Activated CD8-positive, alpha-beta T cell treated with anti-CD3 and anti-CD28 coated beads for 36 hours (primary cell): ENCODE data around the gene SLIT3. TPM values are rescaled to one million over a fixed set of nuclear protein-coding genes. Genes with fewer than 3 reads are reported as not detected.

Experiments used
- ATAC-seq: fragments of 200-7000 bp; cut with Tn5 transposase; one replicate; pipeline ENCODE4 v1.10.0; 2021; ENCODE audit warnings: mild to moderate bottlenecking, moderate library complexity
- CTCF ChIA-PET: fragments of 350-600 bp; sonication (Branson Sonifier 250); formaldehyde crosslinking; loops from one replicate; lab custom pipeline; 2021; ENCODE audit warnings: antibody characterized with exemption; lab: Charles Lee
- POLR2A ChIA-PET: fragments of 350-600 bp; sonication (Branson Sonifier 250); formaldehyde crosslinking; loops from one replicate; lab custom pipeline; 2021; ENCODE audit warnings: antibody characterized with exemption; lab: Charles Lee
- DNase-seq: peaks from one replicate; pipeline ENCODE4 v3.0.0-alpha.2; 2020
- H3K27ac Mint-ChIP-seq: one replicate; pipeline ENCODE4 v1.8.0; 2021; ENCODE audit warnings: mild to moderate bottlenecking, mixed read lengths
- H3K27me3 Mint-ChIP-seq: one replicate; pipeline ENCODE4 v1.8.0; 2021; ENCODE audit warnings: mixed read lengths
- H3K36me3 Mint-ChIP-seq: one replicate; pipeline ENCODE4 v1.8.0; 2021; ENCODE audit warnings: low read depth, mixed read lengths
- H3K4me1 Mint-ChIP-seq: one replicate; pipeline ENCODE4 v1.8.0; 2021; ENCODE audit warnings: low read depth, mixed read lengths
- H3K4me3 Mint-ChIP-seq: one replicate; pipeline ENCODE4 v1.8.0; 2021; ENCODE audit warnings: mild to moderate bottlenecking, moderate library complexity, mixed read lengths
- H3K9me3 Mint-ChIP-seq: one replicate; pipeline ENCODE4 v1.8.0; 2021; ENCODE audit warnings: mixed read lengths
- intact Hi-C: fragments of 100-400 bp; cut with micrococcal nuclease; formaldehyde crosslinking; loops from one replicate; pipeline ENCODE4 v1.10.0; 2022
- total RNA-seq, 2 experiments: library from RNA; stranded (reverse); gene quantifications; one replicate each; pipeline ENCODE4 v1.2.3, GENCODE V29; 2021
- TF ChIP-seq, protein P1 (sequence below): fragments of 200-600 bp; IDR thresholded peaks from one replicate; pipeline ENCODE4 v1.8.0; 2022; ENCODE audit warnings: antibody characterized with exemption, mild to moderate bottlenecking

SLIT3 gene
- total RNA-seq, 2 experiments from 2014 or later, result 0.69 to 0.74 TPM

- Mint-ChIP-seq H3K27me3 (no peaks in the 10 kb centered on the region), H3K27ac (no peak overlapping the region), H3K4me1 (peaks cover 2% of the 10 kb centered on the region), H3K4me3 (no peak overlapping the region), H3K36me3 (no peaks in the 10 kb centered on the region), H3K9me3 (no peaks in the 10 kb centered on the region)
- TF ChIP-seq, protein P1, sequence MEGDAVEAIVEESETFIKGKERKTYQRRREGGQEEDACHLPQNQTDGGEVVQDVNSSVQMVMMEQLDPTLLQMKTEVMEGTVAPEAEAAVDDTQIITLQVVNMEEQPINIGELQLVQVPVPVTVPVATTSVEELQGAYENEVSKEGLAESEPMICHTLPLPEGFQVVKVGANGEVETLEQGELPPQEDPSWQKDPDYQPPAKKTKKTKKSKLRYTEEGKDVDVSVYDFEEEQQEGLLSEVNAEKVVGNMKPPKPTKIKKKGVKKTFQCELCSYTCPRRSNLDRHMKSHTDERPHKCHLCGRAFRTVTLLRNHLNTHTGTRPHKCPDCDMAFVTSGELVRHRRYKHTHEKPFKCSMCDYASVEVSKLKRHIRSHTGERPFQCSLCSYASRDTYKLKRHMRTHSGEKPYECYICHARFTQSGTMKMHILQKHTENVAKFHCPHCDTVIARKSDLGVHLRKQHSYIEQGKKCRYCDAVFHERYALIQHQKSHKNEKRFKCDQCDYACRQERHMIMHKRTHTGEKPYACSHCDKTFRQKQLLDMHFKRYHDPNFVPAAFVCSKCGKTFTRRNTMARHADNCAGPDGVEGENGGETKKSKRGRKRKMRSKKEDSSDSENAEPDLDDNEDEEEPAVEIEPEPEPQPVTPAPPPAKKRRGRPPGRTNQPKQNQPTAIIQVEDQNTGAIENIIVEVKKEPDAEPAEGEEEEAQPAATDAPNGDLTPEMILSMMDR, result no peak
- intact Hi-C loops, result no loop called here
- ChIA-PET CTCF (no interaction called here), POLR2A (no interaction called here)
- ATAC-seq (no peak), DNase-seq (no peak)
These were observed 347.6 kb downstream of the SLIT3 start for GRCh38 chr5:168953351-168953750.

- ATAC-seq (no peak), DNase-seq (no peak)
- H3K36me3 Mint-ChIP-seq, result no peaks in the 10 kb centered on the region
- H3K9me3 Mint-ChIP-seq, result no peaks in the 10 kb centered on the region
- ChIA-PET POLR2A (no interaction called here), CTCF (no interaction called here)
- no peak overlapping the region for H3K4me3 Mint-ChIP-seq
- peaks cover 2% of the 10 kb centered on the region for H3K4me1 Mint-ChIP-seq
- H3K27me3 Mint-ChIP-seq, result no peaks in the 10 kb centered on the region
- TF ChIP-seq, protein P1, result no peak
- no peak overlapping the region for H3K27ac Mint-ChIP-seq
- intact Hi-C loops, result no loop called here
These were observed 348.7 kb downstream of the SLIT3 start for GRCh38 chr5:168952196-168952595.

DNA sequence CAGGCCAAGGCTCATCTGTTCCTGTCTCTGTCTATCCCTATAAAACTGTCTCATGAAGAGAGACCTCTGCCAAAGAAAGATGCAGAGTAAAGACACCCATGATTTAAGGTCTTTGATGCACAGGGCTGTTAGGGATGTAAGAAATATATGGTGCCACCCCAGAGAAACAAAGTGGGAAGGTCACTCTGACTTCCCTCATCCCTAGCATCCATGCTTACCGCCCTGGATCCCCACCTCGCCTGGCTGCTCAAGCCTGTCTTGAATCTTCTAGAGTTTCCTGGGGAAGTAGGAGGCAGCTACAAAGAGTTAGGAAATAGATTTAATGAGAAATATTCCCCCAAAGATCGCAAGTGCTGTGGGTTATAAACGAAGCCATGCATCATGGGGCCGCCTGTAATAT lies 349.2 kb downstream of the SLIT3 start:
- H3K27ac Mint-ChIP-seq, result no peak overlapping the region
- H3K4me3 Mint-ChIP-seq, result no peak overlapping the region
- ChIA-PET POLR2A (no interaction called here), CTCF (no interaction called here)
- intact Hi-C loops, result no loop called here
- ATAC-seq (no peak), DNase-seq (no peak)
- no peaks in the 10 kb centered on the region for H3K27me3 Mint-ChIP-seq
- TF ChIP-seq, protein P1, result no peak
- H3K4me1 Mint-ChIP-seq, result peaks cover 2% of the 10 kb centered on the region
- H3K9me3 Mint-ChIP-seq, result no peaks in the 10 kb centered on the region
- H3K36me3 Mint-ChIP-seq, result no peaks in the 10 kb centered on the region

- H3K4me3 Mint-ChIP-seq, result no peak overlapping the region
- H3K27ac Mint-ChIP-seq, result no peak overlapping the region
- no peaks in the 10 kb centered on the region for H3K27me3 Mint-ChIP-seq
- TF ChIP-seq, protein P1, result no peak
- peaks cover 2% of the 10 kb centered on the region for H3K4me1 Mint-ChIP-seq
- no peaks in the 10 kb centered on the region for H3K36me3 Mint-ChIP-seq
- H3K9me3 Mint-ChIP-seq, result no peaks in the 10 kb centered on the region
- ATAC-seq, result no peak
- intact Hi-C loops, result no loop called here
- ChIA-PET CTCF (no interaction called here), POLR2A (no interaction called here)
- DNase-seq, result no peak
These were observed 349.6 kb downstream of the SLIT3 start for GRCh38 chr5:168951356-168951755.

DNA sequence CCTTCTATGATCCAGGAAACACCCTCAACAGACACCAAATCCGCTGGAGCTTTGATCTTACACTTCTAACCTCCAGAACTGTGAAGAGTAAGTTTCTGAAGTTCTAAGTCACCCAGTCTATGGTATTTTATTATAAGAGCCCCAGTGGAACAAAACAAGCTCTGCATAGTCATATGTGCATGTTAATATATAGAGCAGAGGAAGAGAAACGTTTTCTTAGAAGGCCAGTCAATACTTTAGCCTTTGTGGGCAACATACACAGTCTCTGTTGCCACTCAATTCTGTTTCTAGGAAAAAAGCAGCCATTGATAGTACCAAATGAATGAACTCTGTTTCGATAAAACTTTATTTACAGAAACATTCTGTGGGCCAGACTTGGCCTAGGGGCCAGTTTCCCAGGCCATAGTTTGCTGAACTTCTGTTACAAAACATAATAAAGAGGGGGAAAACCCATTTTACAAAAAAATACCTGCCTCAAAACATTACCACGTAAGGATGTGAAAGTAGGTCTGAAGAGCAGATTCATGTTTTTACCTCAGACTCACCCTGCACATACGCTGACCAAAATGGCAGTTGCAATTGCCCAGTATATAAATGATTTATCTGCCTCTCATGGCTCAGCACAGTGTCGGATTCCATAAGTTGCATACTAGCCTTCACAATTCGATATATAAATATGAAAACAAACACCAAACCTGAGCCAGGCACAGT lies 350.5 kb downstream of the SLIT3 start:
- Mint-ChIP-seq H3K9me3 (no peaks in the 10 kb centered on the region), H3K27me3 (no peaks in the 10 kb centered on the region), H3K4me1 (peaks cover 2% of the 10 kb centered on the region), H3K36me3 (no peaks in the 10 kb centered on the region), H3K27ac (no peak overlapping the region), H3K4me3 (no peak overlapping the region)
- CTCF ChIA-PET, result interaction anchor here (1.0 kb wide), 1 partner anchor 13 kb away, joined by 3 read pairs; no protein-coding TSS in a partner anchor
- ATAC-seq (peak; percentile 70), DNase-seq (no peak)
- POLR2A ChIA-PET, result no interaction called here
- TF ChIP-seq, protein P1, result no peak
- intact Hi-C loops, result no loop called here
